ENCODE data around the gene BCL2L11. TPM values are rescaled to one million over a fixed set of nuclear protein-coding genes. Genes with fewer than 3 reads are reported as not detected.

BCL2L11 gene
- total and polyA plus RNA-seq, 2 donors: 9.1 to 10.2 TPM

- H3K36me3 ChIP-seq (ENCODE audit: insufficient read depth): no peaks in the 10 kb centered on the region
- 95% methylated on average over 5 of the region's 5 CpGs for WGBS
- H3K4me1 ChIP-seq (ENCODE audit: insufficient read depth): no peaks in the 10 kb centered on the region
These were observed 14.0 kb upstream of the BCL2L11 start for GRCh38 chr2:111106706-111107105.

GRCh38 chr2:111108745-111109271, 11.9 kb upstream of the BCL2L11 start:
- Histone ChIP-seq H3K4me3 (ENCODE audit: low read depth, low read length) (no peak overlapping the region), H3K4me1 (ENCODE audit: insufficient read depth) (no peaks in the 10 kb centered on the region), H3K36me3 (ENCODE audit: insufficient read depth) (no peaks in the 10 kb centered on the region), H3K27ac (ENCODE audit: low read depth) (no peak overlapping the region)
- 85% methylated on average over 2 of the region's 2 CpGs for WGBS
- DNase-seq (ENCODE audit: extremely low spot score): no peak

More at GRCh38 chr2:111106706-111107105, 14.0 kb upstream of the BCL2L11 start:
- no peak overlapping the region for H3K4me3 ChIP-seq (ENCODE audit: low read depth, low read length)
- no peak overlapping the region for H3K27ac ChIP-seq (ENCODE audit: low read depth)
- no peak for DNase-seq (ENCODE audit: extremely low spot score)

- 95% methylated on average over 4 of the region's 4 CpGs for WGBS
These were observed 9.5 kb upstream of the BCL2L11 start for GRCh38 chr2:111111101-111111755.

GRCh38 chr2:111113838-111114237, 6.9 kb upstream of the BCL2L11 start:
- H3K36me3 ChIP-seq (ENCODE audit: insufficient read depth): no peaks in the 10 kb centered on the region
- no peak overlapping the region for H3K4me3 ChIP-seq (ENCODE audit: low read depth, low read length)
- DNase-seq (ENCODE audit: extremely low spot score): no peak
- H3K4me1 ChIP-seq (ENCODE audit: insufficient read depth): no peaks in the 10 kb centered on the region
- WGBS: 95% methylated on average over 1 of the region's 1 CpG
- no peak overlapping the region for H3K27ac ChIP-seq (ENCODE audit: low read depth)

More at GRCh38 chr2:111111101-111111755, 9.5 kb upstream of the BCL2L11 start:
- H3K4me1 ChIP-seq (ENCODE audit: insufficient read depth): no peaks in the 10 kb centered on the region
- H3K27ac ChIP-seq (ENCODE audit: low read depth): no peak overlapping the region
- no peak overlapping the region for H3K4me3 ChIP-seq (ENCODE audit: low read depth, low read length)
- no peak for DNase-seq (ENCODE audit: extremely low spot score)
- no peaks in the 10 kb centered on the region for H3K36me3 ChIP-seq (ENCODE audit: insufficient read depth)

GRCh38 chr2:111116011-111116746, 4.5 kb upstream of the BCL2L11 start:
- WGBS: 68% methylated on average over 7 of the region's 7 CpGs
- Histone ChIP-seq H3K4me1 (ENCODE audit: insufficient read depth) (no peaks in the 10 kb centered on the region), H3K27ac (ENCODE audit: low read depth) (no peak overlapping the region), H3K4me3 (ENCODE audit: low read depth, low read length) (no peak overlapping the region), H3K36me3 (ENCODE audit: insufficient read depth) (no peaks in the 10 kb centered on the region)
- DNase-seq (ENCODE audit: extremely low spot score): no peak

GRCh38 chr2:111116843-111117597, 3.7 kb upstream of the BCL2L11 start:
- no peak overlapping the region for H3K4me3 ChIP-seq (ENCODE audit: low read depth, low read length)
- no peaks in the 10 kb centered on the region for H3K4me1 ChIP-seq (ENCODE audit: insufficient read depth)
- H3K36me3 ChIP-seq (ENCODE audit: insufficient read depth): no peaks in the 10 kb centered on the region
- DNase-seq (ENCODE audit: extremely low spot score): no peak
- WGBS: 7% methylated on average over 30 of the region's 30 CpGs
- H3K27ac ChIP-seq (ENCODE audit: low read depth): no peak overlapping the region

- Histone ChIP-seq H3K4me1 (ENCODE audit: insufficient read depth) (no peaks in the 10 kb centered on the region), H3K27ac (ENCODE audit: low read depth) (no peak overlapping the region), H3K4me3 (ENCODE audit: low read depth, low read length) (peak overlapping the region; percentile 16), H3K36me3 (ENCODE audit: insufficient read depth) (no peaks in the 10 kb centered on the region)
- DNase-seq (ENCODE audit: extremely low spot score): no peak
- WGBS: 5% methylated on average over 64 of the region's 64 CpGs
These were observed 2.9 kb upstream of the BCL2L11 start for GRCh38 chr2:111117598-111118480.

- Histone ChIP-seq H3K27ac (ENCODE audit: low read depth) (no peak overlapping the region), H3K36me3 (ENCODE audit: insufficient read depth) (no peaks in the 10 kb centered on the region), H3K4me1 (ENCODE audit: insufficient read depth) (peaks cover 2% of the 10 kb centered on the region), H3K4me3 (ENCODE audit: low read depth, low read length) (peak overlapping the region; percentile 23)
- 26% methylated on average over 33 of the region's 33 CpGs for WGBS
- DNase-seq (ENCODE audit: extremely low spot score): no peak
These were observed 2.2 kb upstream of the BCL2L11 start for GRCh38 chr2:111118481-111118980.

- no peaks in the 10 kb centered on the region for H3K36me3 ChIP-seq (ENCODE audit: insufficient read depth)
- H3K4me1 ChIP-seq (ENCODE audit: insufficient read depth): peaks cover 2% of the 10 kb centered on the region
- H3K27ac ChIP-seq (ENCODE audit: low read depth): no peak overlapping the region
- DNase-seq (ENCODE audit: extremely low spot score): no peak
- WGBS: 13% methylated on average over 76 of the region's 76 CpGs
- peak overlapping the region; percentile 23 for H3K4me3 ChIP-seq (ENCODE audit: low read depth, low read length)
These were observed 1.5 kb upstream of the BCL2L11 start for GRCh38 chr2:111118981-111119821.

- H3K4me3 ChIP-seq (ENCODE audit: low read depth, low read length): peak overlapping the region; percentile 71
- peaks cover 2% of the 10 kb centered on the region for H3K4me1 ChIP-seq (ENCODE audit: insufficient read depth)
- H3K27ac ChIP-seq (ENCODE audit: low read depth): no peak overlapping the region
- DNase-seq (ENCODE audit: extremely low spot score): no peak
- WGBS: 14% methylated on average over 27 of the region's 27 CpGs
- H3K36me3 ChIP-seq (ENCODE audit: insufficient read depth): no peaks in the 10 kb centered on the region
These were observed 877 bp upstream of the BCL2L11 start for GRCh38 chr2:111119822-111120252.

- no peak for DNase-seq (ENCODE audit: extremely low spot score)
These were observed 514 bp downstream of the BCL2L11 start for GRCh38 chr2:111121028-111121827.

More at GRCh38 chr2:111121028-111121827, 514 bp downstream of the BCL2L11 start:
- under 1% methylated on average over 80 of the region's 80 CpGs for WGBS
- Histone ChIP-seq H3K4me3 (ENCODE audit: low read depth, low read length) (peak overlapping the region; percentile 71), H3K4me1 (ENCODE audit: insufficient read depth) (peaks cover 2% of the 10 kb centered on the region), H3K36me3 (ENCODE audit: insufficient read depth) (no peaks in the 10 kb centered on the region), H3K27ac (ENCODE audit: low read depth) (peak overlapping the region; percentile 6)

All from urinary bladder (tissue), 4 donors.